ENCODE results near the gene TREML2.
"Not testable (repeated sequence)": the region's sequence is repeated elsewhere in the genome, so short reads cannot be mapped to it uniquely, and the experiment has no call there.

Gene TREML2

GRCh38 chr6:41208439-41209106, 7.6 kb upstream of the TREML2 start:
- DNase-seq (ENCODE audit: low read depth) = no peak

GRCh38 chr6:41204156-41204555, 3.2 kb upstream of the TREML2 start:
- no peak for DNase-seq (ENCODE audit: low read depth)

- DNase-seq (ENCODE audit: low read depth) = no peak
These were observed 820 bp upstream of the TREML2 start for GRCh38 chr6:41201764-41202173.

GRCh38 chr6:41200296-41200900, 551 bp downstream of the TREML2 start:
- DNase-seq (ENCODE audit: low read depth) = peak; percentile 11

- no peak for DNase-seq (ENCODE audit: low read depth)
These were observed 1.2 kb downstream of the TREML2 start for GRCh38 chr6:41199552-41200246.

GRCh38 chr6:41197234-41197633, 3.7 kb downstream of the TREML2 start:
- DNase-seq (ENCODE audit: low read depth) = no peak

GRCh38 chr6:41194386-41194785, 6.6 kb downstream of the TREML2 start:
- DNase-seq (ENCODE audit: low read depth) = no peak

- no peak for DNase-seq (ENCODE audit: low read depth)
These were observed 7.1 kb downstream of the TREML2 start for GRCh38 chr6:41193884-41194283.

- DNase-seq (ENCODE audit: low read depth) = no peak
These were observed 7.7 kb downstream of the TREML2 start for GRCh38 chr6:41193171-41193734.

- DNase-seq (ENCODE audit: low read depth) = no peak
These were observed 9.4 kb downstream of the TREML2 start for GRCh38 chr6:41191569-41191968.

- no peak for DNase-seq (ENCODE audit: low read depth)
These were observed 10.2 kb downstream of the TREML2 start for GRCh38 chr6:41190791-41191190.

GRCh38 chr6:41189967-41190366, 11.0 kb downstream of the TREML2 start:
- no peak for DNase-seq (ENCODE audit: low read depth)

- not testable (repeated sequence) for DNase-seq (ENCODE audit: low read depth)
These were observed 11.9 kb downstream of the TREML2 start for GRCh38 chr6:41189046-41189445.

GRCh38 chr6:41187924-41188886, 12.7 kb downstream of the TREML2 start:
- no peak for DNase-seq (ENCODE audit: low read depth)

GRCh38 chr6:41186031-41186562, 14.9 kb downstream of the TREML2 start:
- no peak for DNase-seq (ENCODE audit: low read depth)

- no peak for DNase-seq (ENCODE audit: low read depth)
These were observed 16.2 kb downstream of the TREML2 start for GRCh38 chr6:41184761-41185160.

GRCh38 chr6:41182069-41183034, 18.6 kb downstream of the TREML2 start:
- no peak for DNase-seq (ENCODE audit: low read depth)

- no peak for DNase-seq (ENCODE audit: low read depth)
These were observed 19.4 kb downstream of the TREML2 start for GRCh38 chr6:41181566-41181965.

- DNase-seq (ENCODE audit: low read depth) = no peak
These were observed 21.8 kb downstream of the TREML2 start for GRCh38 chr6:41179163-41179562.

- DNase-seq (ENCODE audit: low read depth) = no peak
These were observed 23.3 kb downstream of the TREML2 start for GRCh38 chr6:41177695-41178094.

All from T-helper 22 cell (primary cell).